ENCODE results near the gene DDX47.
"Not testable (repeated sequence)": the region's sequence is repeated elsewhere in the genome, so short reads cannot be mapped to it uniquely, and the experiment has no call there.

DDX47 gene

GRCh38 chr12:12796928-12797793 lies 16.0 kb upstream of the DDX47 start:
- no peak for DNase-seq (ENCODE audit: low read depth)

DNA sequence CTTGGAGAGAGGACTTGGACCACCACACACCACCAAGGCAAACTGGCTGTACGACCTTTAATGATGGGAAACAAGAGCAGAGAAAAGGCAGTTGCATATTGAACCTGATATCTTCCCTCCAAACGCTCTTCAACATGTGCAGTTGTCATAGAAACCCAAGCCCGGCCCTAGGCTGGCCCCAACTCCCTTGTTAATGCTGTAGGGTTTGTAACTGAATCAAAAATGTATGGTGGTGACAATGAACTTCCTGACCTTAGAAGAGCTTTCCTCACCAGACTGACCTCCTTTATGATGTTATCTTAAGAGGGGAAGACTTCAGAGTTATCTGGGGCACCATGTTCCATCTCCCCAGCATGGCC lies 15.4 kb upstream of the DDX47 start:
- DNase-seq (ENCODE audit: low read depth) = no peak

- no peak for DNase-seq (ENCODE audit: low read depth)
These were observed 14.7 kb upstream of the DDX47 start for GRCh38 chr12:12798480-12798879.

- DNase-seq (ENCODE audit: low read depth) = no peak
These were observed 13.8 kb upstream of the DDX47 start for GRCh38 chr12:12799163-12799920.

GRCh38 chr12:12800406-12801180 lies 12.6 kb upstream of the DDX47 start:
- no peak for DNase-seq (ENCODE audit: low read depth)

DNA sequence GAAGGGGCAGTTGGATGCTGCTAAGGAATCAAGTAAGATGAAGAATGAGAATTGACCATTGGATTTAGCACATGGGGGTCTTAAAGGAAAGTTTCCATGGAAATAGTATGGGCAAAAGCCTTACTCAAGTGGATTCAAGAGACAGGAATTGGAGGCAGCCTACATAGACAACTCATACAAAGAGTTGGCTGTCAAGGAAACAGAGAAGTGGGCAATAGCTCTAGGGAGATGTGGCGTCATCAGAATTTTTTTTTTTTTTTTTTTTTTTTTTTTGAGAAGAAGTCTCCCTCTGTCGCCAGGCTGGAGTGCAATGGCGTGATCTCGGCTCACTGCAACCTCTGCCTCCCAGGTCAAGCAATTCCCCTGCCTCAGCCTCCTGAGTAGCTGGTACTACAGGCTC lies 11.5 kb upstream of the DDX47 start:
- not testable (repeated sequence) for DNase-seq (ENCODE audit: low read depth)

DNA sequence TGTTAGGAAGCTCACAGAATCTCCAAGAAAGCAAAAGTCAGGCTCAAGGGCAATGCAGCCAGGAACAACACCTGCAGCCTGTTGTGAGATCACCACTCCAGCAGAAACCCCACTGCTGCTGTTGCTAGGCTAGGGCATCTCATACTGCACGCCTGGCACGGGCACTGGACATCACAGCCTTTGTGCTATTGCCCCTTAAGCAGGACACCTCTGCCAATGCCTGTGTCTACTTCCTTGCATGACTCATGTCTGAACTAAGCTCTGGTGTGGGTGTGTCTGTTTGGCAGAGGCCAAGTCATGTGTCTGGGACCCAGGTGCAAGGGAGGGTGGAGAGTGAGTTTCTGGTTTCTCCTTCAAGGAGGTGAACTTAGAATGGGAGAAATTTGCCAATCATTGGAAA lies 10.0 kb upstream of the DDX47 start:
- no peak for DNase-seq (ENCODE audit: low read depth)

- DNase-seq (ENCODE audit: low read depth) = no peak
These were observed 9.1 kb upstream of the DDX47 start for GRCh38 chr12:12804011-12804410.

DNA sequence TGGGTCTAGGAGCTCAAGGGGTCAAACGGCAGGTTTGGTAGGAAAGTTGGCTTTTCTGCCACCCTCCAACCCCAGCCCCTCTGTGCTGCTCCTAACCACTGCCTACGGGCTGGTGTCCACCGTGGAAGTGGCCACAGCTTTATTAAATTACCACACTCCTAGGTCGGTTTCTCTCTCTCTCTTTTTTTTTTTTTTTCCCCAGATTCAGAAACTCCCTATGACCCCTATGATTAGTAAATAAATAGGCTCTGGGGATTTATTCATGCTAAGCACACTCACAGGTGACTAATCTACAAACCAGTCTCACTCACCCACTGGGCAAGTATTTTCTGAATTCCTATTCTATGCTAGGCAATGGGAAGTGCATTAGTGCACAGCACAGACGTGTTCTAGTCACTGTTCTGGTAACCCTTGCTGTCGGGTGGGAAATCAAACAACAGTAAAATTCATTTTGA lies 8.7 kb upstream of the DDX47 start:
- peak; percentile 74 for DNase-seq (ENCODE audit: low read depth)

GRCh38 chr12:12806784-12807516 lies 6.2 kb upstream of the DDX47 start:
- DNase-seq (ENCODE audit: low read depth) = no peak

GRCh38 chr12:12807517-12807903 lies 5.6 kb upstream of the DDX47 start:
- not testable (repeated sequence) for DNase-seq (ENCODE audit: low read depth)

DNA sequence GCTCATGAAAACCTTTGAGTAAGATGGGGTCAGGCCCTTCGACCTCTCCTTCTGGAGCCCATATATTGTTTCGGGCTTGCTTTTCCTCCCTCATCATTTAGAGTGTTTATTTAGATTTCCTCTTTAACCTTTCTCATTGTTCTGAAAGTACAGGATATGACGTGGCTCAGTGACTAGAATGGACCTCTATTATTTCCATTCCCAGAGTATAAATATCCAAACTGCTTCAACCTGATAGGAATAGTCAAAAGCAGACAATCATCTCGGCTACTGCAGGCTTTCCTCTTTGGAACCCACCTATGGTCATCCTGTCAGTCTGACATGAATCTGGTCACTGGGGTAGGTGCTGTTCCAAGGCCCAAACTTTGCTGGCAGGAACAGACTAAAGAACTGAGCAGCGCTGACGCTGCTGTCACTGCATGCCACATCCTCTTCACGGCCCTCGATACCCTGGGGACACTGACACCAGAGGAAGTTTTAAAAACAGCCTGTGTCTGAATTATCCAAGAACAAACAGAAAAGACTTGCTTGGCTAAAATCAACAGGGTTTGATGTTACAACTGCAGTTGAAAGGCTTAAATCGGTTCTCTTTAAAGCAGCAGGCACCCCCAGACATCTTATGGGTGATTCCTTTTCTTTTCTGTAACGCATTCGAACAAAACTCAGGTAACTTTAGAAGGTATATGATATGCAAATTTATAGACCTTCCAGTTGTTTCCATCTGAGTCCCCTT lies 5.0 kb upstream of the DDX47 start:
- DNase-seq (ENCODE audit: low read depth) = no peak

DNA sequence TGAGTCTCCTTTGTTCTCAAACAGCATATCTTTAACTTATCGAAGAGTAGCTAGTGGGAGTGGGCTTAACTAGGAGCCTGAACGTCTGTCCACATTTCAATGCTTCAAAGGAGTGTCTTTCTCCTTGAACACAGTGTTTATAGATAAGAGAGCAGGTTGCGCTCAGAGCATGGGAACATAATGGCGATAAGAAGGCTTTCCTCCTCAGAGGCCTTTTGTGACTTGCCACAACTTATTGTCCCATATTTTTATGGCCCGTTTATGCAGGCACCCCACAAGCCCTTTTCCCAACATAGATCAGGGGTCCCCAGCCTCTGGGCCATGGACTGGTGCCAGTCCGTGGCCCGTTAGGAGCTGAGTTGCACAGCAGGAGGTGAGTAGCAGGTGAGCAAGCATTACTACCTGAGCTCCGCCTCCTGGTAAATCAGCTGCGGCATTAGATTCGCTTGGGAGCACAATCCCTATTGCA lies 2.6 kb upstream of the DDX47 start:
- no peak for DNase-seq (ENCODE audit: low read depth)

DNA sequence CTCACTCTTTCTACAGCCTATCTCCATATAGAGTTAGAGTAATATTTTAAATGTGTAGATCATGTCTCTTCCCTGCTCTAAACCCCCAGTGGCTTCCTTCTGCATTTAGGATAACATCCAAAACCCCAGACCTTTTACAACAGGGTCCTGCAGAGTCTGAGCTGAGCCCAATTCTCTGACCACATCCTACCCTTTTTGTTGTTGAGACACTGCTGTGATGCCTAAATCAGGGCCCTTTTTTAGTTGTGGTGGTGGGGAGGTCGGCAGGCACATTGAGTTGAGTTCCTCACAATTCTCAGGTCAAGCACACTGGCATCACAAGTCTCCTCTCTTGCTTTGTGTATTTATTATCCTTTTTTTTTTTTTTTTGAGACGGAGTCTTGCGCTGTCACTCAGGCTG lies 1.8 kb upstream of the DDX47 start:
- no peak for DNase-seq (ENCODE audit: low read depth)

GRCh38 chr12:12812174-12812573 lies 972 bp upstream of the DDX47 start:
- DNase-seq (ENCODE audit: low read depth) = no peak

DNA sequence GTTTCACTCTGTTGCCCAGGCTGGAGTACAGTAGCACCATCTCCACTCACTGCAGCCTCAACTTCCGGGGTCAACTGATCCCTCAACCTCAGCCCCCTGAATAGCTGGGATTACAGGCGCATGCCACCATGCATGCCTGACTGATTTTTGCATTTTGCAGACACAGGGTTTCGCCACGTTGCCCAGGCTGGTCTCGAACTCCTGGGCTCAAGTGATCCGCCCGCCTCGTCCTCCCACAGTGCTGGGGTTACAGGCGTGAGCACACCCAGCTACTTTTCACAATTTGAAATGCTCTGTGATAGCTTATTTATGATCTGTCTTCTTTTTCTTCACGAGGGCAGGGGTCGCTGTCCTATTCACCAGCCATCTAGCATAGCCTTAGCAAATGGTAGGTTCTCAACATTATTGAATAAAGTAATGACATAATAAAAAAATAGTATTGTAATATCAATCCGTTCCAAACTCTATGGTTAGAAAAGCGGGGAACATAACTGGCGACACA lies 477 bp upstream of the DDX47 start:
- DNase-seq (ENCODE audit: low read depth) = no peak

- DNase-seq (ENCODE audit: low read depth) = no peak
These were observed 4.5 kb downstream of the DDX47 start for GRCh38 chr12:12817616-12818015.

DNA sequence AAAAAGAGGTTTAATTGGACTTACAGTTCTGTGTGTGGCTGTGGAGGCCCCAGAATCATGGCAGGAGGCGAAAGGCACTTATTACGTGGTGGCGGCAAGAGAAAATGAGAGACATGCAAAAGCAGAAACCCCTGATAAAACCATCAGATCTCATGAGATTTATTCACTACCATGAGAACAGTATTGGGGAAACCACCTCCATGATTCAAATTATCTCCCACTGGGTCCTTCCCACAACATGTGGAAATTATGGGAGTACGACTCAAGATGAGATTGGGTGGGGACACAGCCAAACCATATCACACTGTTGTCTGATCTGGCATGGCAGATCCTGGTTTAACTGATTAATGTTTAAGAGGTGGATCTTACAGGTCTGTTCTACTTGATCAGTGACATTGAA lies 5.6 kb downstream of the DDX47 start:
- DNase-seq (ENCODE audit: low read depth) = no peak

- no peak for DNase-seq (ENCODE audit: low read depth)
These were observed 6.1 kb downstream of the DDX47 start for GRCh38 chr12:12819221-12819620.

DNA sequence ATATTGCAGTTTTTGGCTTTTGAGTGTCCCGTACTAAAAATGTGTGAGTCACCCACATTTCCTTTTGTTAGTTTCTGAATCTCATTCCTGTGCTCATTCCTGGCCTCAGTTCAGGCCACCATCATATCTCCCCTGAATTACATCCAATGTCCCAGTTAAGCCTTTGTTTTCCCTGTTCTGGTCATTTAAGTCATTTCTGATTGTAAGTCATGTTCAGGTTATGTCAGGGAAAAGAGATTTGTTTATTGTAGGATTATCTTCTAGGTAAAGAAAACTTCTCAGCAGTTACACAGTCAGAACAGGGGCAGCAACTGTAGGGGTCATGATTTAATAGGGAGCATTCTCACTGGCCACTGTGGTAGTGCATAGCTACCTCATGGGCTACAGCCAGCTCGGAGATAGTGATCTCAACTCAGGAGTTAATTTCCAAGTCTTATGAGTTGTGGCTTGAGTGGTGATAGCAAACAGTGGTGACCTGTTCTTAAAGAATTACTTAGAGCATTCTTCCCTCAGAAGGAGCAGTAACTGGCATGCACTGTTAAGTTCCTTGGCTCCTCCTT lies 6.7 kb downstream of the DDX47 start:
- DNase-seq (ENCODE audit: low read depth) = peak; percentile 66

GRCh38 chr12:12820376-12820775 lies 7.2 kb downstream of the DDX47 start:
- DNase-seq (ENCODE audit: low read depth) = not testable (repeated sequence)

All from stromal cell of bone marrow (primary cell).